22Rv1 (cell line): Measurements from ENCODE around the gene AOPEP.

ENCODE experiments used
- H3K27ac ChIP-seq: fragments of 450-650 bp; 2 replicates; pipeline ENCODE4 v1.5.1; 2017
- ZFX ChIP-seq: fragments of 450-650 bp; IDR thresholded peaks from 2 replicates; pipeline ENCODE4 v1.6.1; 2017; ENCODE audit warnings: antibody characterized with exemption, borderline replicate concordance
- TF ChIP-seq, protein P1 (sequence below): fragments of 450-650 bp; IDR thresholded peaks from 2 replicates; pipeline ENCODE4 v1.5.1; 2017; ENCODE audit warnings: mild to moderate bottlenecking

AOPEP gene

DNA sequence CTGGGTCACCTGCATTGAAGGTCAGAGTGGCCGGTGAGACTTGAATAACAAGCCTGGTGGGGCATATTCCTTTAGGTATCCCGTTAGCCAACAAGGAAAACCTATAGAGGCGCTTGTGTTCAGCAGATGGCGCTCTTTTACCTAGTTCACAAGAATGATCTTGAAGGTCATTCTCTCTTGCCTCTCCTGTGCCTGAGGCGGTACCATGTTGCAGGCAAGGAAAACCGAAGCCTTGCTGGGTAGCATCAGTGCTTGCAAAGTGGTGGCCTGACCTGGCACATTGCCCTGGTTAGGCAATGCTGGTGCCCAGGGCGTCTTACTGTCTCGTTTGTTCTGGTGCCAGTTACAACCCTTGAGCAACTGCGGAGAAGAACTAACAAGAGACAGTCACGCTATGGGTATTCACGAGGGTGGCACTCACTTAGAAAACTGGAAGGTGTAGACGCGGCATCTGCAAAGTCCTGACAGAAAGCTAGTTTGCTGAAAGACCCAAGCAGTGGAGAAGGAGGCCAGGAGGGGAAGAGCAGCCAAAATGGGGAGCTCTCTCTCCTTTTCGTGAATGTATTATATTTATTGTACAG is 56.7 kb downstream of the AOPEP start:
- no peak for TF ChIP-seq ZFX
- TF ChIP-seq, protein P1, sequence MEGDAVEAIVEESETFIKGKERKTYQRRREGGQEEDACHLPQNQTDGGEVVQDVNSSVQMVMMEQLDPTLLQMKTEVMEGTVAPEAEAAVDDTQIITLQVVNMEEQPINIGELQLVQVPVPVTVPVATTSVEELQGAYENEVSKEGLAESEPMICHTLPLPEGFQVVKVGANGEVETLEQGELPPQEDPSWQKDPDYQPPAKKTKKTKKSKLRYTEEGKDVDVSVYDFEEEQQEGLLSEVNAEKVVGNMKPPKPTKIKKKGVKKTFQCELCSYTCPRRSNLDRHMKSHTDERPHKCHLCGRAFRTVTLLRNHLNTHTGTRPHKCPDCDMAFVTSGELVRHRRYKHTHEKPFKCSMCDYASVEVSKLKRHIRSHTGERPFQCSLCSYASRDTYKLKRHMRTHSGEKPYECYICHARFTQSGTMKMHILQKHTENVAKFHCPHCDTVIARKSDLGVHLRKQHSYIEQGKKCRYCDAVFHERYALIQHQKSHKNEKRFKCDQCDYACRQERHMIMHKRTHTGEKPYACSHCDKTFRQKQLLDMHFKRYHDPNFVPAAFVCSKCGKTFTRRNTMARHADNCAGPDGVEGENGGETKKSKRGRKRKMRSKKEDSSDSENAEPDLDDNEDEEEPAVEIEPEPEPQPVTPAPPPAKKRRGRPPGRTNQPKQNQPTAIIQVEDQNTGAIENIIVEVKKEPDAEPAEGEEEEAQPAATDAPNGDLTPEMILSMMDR: peak; percentile 83
- H3K27ac ChIP-seq: peak overlapping the region; percentile 86

DNA sequence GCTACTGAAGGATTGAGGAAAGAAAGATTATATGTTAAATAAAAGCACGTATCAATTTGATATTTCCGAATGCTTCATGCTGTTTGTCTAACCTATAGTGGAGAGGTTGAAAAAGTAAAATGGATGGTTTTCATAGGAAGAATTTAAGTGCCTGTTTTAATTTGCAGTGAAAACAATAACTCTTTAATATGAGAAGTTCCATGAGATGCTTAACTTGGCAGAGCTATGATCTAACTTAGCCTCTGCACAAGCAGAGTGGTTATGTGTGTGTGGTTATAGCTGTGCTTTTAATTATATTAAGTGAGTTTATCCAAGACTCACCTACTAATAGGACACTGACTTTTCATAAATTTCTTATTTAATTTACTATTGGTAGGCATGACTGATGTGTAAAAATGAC is 57.4 kb downstream of the AOPEP start:
- peak overlapping the region; percentile 86 for H3K27ac ChIP-seq
- no peak for TF ChIP-seq ZFX
- TF ChIP-seq, protein P1: no peak

DNA sequence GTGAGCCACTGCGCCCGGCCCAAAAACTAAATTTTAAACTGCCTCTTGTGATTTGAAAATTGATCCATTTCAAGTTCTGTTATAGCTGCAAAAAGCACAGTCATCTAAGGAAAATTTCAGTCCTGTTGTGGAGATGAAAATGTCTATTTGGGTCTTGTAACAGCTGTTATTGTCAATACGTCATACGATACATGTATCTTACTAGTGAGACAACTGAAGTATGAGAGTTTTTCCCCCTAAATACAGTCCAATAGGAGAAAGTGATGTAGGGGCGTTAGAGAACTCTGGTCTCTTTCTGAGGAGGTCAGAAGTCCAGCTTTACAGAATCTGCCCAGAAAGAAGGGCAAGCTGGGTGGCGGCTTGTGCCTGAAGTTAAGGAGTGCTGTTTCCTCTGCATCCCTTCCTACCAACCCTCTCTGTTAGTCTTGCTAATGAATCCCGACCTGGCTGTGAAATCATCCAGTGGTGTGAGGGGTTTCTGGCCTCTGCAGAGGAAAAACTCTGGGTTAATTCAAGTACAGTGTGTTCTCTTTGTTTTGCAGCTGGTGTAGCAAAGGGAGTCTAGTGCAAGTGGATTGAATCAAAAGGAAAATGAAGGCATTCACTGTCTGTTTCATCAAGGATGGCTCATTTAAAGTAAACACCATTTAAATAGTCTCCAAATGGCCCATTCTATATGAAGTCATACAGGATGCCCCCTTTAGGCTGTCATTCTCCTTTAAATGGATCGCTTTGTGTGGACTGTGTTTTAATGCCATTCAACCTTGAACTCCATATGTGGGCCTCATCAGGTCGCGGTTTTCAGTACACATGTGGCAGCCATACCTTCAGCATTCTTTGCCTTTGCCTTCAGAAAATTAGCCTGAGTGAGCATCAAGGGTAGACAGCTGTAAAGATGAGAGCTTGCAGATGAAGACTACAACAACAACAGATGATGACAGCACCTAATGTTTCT is 59.0 kb downstream of the AOPEP start:
- H3K27ac ChIP-seq: peak overlapping the region; percentile 27; the same call in 1 of the 2 replicates
- TF ChIP-seq, protein P1: no peak
- no peak for TF ChIP-seq ZFX

DNA sequence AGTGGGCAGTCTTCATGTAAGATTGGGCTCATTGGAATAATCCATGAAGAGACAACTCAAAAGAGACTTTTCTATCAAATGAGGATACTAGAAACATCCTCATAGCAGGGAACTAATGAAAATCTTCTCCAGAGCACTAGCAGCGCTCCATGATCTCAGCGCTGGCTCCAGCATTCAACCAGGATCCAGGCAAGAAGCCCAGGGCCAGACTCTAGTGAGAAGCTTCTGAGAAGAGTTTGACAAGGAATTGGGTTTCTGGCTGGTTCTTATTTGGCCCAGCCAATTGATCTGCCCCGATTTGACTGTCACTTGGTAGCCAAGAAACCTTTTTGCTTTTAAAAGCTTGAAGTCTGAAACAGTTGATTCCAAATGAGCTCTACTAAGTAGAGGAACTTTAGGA is 60.1 kb downstream of the AOPEP start:
- no peak for TF ChIP-seq ZFX
- TF ChIP-seq, protein P1: no peak
- no peak overlapping the region for H3K27ac ChIP-seq

DNA sequence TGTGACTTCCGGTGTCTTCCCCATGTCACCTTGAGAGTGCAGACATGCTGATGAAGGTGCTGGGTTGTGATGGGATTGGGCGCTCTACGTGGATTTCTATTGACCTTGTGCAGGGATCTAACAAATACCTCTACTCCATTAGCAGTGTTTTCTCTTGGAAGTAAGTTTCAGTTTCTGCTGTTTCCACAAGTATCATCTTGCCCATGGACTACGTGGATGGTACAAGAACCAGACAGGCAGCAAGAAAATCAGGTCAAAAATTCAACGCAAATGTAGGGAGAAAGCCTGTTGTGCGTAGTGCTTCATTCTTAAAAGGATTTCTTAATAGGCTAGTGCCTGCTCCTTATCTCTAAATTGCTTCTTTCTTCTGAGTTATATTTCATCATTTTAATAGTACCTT is 60.8 kb downstream of the AOPEP start:
- H3K27ac ChIP-seq: no peak overlapping the region
- TF ChIP-seq, protein P1: no peak
- no peak for TF ChIP-seq ZFX

DNA sequence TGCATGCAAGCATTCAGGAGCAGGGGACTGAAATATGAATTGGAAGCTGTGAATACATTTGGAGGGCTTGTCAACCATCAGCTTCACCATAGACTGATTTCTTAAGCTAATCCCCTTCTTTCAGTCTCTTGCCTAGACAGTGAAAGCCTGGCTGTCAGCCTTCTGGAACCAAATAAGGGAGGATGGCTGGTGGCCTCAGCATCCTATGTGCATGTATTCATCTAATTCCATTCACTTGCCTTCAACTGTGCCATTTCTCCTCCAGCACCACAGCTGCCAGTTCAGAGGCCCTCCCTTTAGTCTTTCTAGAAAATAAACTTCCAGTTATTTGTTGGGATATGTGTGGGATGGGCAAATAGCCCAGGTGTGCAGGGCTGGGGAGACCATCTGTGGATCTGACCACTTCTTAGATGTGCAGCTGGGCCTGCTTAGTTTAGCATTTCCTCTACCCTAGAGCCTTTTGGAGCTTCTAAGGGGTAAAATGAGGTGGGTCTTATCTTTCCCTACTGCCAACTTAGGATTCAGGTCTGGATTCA is 62.1 kb downstream of the AOPEP start:
- TF ChIP-seq, protein P1: no peak
- TF ChIP-seq ZFX: no peak
- H3K27ac ChIP-seq: no peak overlapping the region

DNA sequence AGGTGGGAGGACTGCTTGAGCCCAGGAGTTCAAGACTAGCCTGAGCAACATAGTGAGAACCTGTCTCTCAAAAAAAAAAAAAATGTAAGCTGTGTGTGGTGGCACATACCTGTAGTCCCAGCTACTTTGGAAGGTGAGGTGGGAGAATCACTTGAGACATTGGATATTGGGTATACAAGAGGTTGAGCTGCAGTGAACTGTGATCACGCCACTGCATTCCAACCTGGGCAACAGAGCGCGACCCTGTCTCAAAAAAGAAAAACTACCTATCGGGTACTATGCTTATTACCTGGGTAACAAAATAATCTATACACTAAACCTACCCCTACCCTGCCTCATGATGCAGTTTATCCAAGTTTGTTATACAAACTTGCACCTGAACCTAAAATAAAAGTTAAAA is 64.9 kb downstream of the AOPEP start:
- no peak for TF ChIP-seq ZFX
- TF ChIP-seq, protein P1: no peak
- no peak overlapping the region for H3K27ac ChIP-seq
